GM18498 (cell line): ENCODE measurements around the gene CALN1.
"Not testable (repeated sequence)": the region's sequence is repeated elsewhere in the genome, so short reads cannot be mapped to it uniquely, and the experiment has no call there.

Source experiments
- ATAC-seq: cut with Tn5 transposase; IDR thresholded peaks from one replicate; pipeline ENCODE4 v1.9.1; 2021; ENCODE audit warnings: mild to moderate bottlenecking, moderate library complexity; ENCODE audit not compliant: unreplicated experiment

CALN1 gene

DNA sequence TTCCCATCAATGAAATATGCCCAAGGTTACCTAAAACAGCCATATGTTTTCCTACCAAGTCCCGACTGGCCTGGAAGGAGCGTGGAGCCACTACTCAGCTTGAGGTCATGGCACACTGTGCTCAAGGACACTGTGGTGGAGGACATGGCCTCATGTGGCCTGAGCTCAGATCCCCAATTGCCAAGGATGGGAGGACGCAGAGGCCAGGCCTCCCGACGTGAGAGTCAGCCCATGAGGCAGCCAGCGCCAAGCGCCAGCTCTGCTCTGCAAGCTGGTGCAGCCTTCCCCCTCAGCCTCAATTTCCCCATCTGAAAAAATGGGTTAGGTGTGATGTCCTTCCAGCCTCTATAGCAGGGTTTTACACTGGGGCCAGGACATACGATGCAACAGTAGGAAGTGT, 302.6 kb downstream of the CALN1 start:
- no peak for ATAC-seq

DNA sequence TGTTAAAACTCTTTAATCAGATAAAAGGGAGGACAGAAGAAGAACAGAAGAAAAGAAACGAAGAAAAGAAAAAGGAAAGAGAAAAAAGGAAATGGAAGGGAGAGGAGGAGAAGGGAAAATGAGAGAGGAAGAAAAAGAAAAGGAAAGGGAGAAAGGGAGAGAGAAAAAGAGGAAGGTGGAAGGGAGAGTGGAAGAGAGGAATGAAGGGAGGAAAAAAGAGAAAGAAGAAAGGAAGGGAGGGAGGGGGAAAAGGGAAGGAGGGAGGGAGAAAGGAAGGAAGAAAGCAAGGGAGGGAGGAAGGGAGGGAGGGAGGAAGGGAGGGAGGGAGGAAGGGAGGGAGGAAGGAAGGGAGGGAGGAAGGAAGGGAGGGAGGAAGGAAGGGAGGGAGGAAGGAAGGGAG, 305.7 kb downstream of the CALN1 start:
- no peak for ATAC-seq

DNA sequence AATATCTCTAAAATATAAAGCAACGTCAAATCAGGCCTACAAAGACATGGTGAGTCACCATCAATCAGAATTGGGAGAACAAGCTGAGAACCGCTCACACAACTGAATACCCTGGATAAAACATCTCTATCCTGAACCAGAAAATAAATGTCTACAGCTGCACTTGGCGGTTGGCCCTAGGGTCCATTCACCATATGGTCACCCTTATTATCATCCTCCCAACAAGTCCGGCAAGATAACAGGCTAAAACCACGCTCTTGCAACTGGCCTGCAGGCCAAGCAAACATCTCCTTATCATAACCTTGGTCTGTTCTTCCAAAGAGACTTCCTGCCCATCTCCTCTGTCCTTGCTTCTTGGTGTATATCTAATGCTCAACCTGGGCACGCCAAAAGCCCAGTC, 310.7 kb downstream of the CALN1 start:
- ATAC-seq = no peak

DNA sequence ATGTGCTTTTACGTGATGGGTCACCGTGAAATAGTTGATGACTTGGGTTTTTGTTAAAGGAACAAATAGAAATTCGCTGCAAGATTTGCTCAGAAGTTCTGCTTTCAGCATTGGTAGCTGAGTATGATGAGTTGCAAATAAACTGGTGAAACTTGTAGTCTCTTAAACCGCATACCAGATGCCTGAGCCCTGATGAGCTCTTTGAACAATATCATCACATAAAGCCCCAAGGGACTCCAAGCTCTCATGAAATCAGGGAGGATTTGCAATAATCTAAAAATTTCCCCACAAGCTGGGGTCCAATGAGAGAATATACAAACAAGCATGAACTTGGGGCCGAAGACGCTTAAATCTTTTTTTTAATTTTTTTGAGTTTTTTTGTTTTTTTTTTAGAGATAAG, 312.4 kb downstream of the CALN1 start:
- no peak for ATAC-seq

DNA sequence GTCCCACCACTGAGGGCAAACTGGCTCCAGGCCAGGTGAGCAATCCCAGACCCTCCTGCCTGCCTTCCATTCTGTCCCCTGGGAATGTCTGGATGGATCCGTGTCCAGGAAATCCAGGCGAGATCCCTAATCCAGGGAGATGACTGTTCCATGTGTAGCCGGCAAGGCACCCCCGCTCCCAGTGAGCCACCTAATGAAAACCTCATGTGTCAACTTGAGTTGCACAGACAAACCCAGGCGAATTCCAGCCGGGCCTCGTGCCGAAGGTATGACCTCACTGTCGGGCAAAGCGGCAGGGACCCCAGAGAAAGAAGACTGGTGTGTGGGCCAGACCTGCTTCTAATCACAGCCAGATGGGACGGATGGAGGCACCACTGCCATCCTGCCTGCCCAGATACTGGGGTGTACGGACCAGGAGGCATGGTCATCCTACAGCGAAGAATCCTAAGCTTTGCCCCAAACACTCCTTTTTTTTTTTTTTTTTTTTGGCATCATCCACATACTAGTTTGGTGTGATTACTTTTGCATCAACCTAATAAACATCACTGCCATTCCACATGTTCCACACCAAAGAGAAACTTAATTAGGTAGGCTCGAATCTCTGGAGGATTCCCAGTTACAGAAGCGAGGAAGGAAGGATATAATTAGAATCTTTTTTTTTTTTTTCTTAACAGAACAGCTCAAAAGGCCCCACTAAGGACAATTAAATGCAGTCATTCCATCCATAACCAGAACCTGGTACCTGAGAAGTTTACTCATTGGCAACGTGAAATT, 313.1 kb downstream of the CALN1 start:
- ATAC-seq = no peak

DNA sequence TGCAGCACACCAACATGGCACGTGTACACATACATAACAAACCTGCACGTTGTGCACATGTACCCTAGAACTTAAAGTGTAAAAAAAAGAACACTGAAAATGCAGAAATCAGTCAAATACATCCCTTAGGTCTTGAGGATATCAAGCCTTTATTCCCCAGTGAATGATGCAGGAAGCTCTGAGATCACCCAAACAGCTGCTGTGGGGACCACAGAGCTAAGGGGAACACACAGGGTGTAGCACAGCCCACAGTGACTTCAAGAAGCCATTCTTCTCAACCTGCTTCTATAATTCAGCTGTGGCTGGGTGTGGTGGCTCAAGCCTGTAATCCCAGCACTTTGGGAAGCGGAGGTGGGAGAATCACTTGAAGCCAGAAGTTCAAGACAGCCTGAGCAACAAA, 314.9 kb downstream of the CALN1 start:
- ATAC-seq = no peak

DNA sequence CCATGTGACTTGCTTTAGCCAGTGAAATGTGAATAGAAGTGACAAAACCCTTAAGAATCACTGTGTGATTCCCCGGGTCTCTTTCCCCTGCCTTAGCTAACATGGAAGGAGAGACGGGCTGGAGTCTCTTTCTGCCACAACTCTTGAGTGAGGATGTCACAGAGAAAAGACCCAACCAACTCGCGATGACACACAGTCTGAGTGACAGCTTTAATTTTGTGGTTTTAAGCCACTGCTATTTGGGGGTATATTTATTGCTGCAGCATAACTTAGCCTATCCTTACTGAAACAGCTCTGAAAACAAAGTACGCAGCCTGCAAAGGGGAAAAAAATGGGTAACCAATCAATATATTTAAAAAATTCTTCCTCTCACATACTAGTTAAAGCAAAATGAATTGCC, 319.4 kb downstream of the CALN1 start:
- ATAC-seq = no peak

DNA sequence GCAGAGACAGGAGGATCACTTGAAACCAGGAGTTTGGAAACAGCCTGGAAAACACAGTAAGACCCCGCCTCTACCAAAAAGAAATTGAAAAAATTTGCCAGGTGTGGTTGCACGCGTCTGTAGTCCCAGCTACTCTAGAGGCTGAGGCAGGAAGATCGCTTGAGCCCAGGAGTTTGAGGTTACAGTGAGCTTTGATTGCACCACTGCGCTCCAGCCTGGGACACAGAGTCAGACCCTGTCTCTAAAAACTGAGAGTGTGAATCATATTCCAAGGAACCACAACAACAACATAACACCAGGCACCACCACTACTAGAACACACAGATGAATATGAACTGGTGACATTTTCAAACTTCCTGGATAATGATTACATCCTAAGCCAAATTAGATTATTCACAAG, 324.2 kb downstream of the CALN1 start:
- no peak for ATAC-seq

DNA sequence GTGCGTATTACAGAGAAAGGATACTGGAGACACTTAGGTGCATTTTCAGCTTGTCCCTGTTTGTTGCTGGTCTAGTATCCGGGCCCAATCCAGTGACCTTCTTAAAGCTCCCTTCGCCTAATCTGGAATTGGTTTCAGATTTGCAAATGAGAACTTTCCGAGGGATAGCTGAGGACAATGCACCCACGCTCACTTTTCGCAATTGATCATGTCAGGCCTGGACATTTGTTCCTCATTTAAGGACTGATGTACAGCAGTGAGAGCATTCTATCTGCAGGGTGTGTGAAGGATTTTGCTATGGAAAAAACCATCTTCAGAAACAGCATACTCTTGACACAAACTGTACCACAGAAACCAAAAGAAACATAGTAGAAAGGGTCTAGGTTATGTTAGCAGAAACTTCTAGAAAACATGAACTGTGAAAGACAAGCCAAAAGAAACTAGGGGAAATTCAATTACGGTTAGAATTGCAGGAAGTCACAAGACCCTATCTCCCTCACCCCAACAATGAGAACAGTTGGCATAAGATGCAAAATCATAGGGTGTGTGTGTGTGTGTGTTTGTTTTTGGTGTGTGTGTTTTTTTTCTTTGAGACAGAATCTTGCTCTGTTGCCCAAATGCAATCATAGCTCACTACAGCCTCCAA, 331.1 kb downstream of the CALN1 start:
- ATAC-seq = no peak

DNA sequence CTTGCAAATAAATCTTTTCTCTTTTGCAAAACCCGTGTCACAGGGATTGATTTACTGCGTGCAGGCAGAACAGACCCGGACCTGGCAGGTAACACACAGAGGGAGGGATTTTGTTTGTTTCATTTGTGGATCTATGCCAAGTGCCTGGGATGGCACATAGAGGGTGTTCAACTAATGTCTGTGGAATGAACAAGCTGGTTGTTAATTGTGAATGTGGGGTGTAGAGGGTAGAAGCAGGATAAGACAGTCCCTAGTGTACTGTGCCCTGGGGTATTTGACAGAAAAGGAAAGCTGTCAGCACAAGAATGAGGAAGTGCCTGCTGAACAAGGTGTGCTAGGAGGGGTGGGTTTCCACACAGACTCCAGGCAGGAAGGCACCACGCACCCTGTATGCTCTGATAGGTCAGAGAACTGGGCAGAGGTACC, 331.8 kb downstream of the CALN1 start:
- no peak for ATAC-seq

DNA sequence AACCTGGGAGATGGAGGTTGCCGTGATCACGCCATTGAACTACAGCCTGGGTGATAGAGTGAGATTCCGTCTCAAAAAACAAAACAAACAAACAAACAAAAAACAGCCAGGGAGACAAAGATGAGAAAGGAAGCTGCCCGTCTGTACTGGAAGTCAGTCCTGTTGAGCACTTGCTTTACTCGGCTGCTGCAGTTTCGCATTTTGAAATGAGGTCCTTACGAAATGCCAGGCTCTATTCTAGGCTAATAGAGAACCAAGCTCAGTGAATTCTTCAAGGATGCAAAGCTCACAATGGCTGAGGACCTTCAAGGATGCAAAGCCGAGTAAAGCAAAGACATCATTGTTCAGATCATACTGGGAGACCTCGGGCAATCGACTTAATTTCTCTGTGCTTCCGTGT, 333.3 kb downstream of the CALN1 start:
- no peak for ATAC-seq

DNA sequence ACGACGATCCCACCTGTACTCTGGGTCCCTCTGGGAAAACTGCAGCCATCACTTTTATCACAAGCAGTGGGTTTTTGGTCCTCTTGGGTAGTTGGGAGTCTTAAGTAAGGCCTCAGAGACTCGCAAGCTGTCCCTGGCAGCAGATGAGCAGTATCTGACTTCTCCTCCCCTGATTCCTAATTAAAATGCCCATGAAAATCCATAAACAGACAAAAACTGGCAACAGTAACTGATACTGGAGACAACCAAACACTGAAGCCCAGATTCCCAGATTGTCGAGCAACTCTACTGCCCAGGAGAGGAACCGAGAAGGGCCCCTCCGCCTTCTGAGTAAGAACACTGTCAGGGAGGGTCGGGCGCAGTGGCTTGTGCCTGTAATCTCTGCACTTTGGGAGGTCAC, 333.8 kb downstream of the CALN1 start:
- no peak for ATAC-seq

DNA sequence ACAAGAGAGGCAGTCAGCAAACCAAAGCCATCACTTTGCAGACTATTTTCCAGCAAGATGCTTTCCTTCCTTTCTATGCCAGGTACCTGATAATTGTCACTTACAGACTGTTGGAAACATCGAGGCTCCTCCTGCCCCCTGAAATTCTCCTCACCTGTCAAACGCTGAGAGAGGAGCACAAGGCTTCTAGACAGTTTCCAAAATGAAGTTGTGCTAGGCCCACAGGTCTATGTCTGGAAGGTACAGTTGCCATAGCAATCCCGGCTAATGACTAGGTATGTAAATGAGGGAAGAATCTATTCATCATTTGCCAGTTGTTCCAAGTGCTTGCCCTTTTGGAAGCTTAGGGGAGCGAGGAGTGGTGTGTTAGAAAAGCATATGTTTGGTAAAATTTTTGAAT, 334.4 kb downstream of the CALN1 start:
- ATAC-seq = no peak

DNA sequence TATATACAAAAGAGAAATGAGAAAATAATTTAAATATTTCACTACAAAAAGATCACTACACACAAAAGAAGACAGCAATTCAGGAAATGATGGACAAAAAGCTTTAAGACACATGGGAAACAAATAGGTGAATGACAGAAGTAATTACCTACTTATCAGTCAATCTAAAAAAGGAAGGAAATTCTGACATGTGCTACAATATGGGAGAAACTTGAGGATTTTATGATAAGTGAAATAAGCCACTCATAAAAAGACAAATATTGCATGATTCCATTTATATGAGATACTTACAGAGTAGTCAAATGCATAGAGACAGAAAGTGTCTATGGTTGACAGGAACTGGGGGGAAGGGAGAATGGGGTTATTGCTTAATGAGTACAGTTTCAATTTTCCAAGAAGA, 339.2 kb downstream of the CALN1 start:
- no peak for ATAC-seq

DNA sequence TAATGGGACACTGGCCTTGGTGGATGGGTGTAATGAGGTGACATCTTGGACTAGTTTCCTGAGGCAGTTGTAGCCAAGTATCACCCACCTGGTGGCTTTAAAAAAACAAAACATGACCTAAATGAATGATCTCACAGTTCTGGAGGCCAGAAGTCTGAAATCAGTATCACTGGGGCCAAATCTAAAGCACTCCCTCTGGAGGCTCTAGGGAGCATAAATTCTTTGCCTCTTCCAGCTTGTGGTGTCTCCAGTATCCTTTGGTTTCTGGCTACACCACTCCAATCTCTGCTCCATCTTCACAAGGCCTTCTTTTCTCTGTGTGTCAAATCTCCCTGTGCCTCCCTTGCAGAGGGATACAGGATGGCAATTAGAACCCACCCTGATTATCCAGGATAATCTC, 342.9 kb downstream of the CALN1 start:
- no peak for ATAC-seq

DNA sequence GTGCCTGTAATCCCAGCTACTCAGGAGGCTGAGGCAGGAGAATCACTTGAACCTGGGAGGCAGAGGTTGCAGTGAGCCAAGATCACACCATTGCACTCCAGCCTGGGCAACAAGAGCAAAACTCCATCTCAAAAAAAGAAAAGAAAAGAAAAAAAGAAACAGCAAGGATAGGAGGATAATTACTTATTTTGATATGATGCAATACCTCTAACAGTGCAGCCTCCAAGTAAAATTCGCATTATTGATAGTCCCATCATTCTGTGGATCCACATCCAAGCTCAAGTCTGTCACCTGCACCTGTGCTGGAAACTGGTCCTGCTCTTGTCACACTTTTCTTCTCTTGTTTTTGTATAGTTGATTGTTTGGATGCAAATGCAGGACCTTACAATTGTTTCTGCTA, 346.4 kb downstream of the CALN1 start:
- ATAC-seq = not testable (repeated sequence)

DNA sequence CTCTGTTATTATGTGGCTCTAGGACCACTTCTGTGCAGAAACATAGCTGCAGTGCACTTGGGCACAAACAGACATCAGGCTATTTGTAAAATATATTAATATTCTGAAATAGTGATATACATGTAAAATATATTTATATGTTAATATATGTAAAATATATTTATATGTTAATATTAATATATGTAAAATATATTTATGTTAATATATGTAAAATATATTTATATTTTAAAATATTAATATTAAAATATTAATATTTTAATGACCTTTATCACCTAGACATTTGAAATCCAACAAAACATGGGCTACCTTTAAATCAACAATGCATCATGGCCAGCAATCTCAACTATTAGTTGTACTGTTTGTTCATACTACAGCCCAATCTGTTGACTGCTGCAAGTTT, 347.2 kb downstream of the CALN1 start:
- ATAC-seq = no peak

DNA sequence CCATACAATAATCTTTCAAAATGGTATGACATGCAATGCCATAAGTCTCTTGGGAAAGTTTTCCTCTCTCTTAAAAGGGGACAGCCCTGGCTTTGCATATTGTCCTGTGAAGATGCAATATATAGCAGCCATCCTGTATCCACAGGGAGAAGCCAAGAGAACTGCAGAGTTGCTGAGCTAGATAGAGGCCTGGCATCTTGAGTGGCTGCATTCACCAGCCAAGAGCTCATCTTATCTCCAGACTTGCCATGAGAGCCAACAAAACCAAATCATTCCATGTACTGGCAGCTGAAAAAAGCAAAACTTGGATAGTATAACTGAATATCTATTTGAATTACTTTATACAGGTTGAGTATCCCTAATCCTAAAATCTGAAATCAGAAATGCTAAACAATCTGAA, 348.8 kb downstream of the CALN1 start:
- no peak for ATAC-seq

DNA sequence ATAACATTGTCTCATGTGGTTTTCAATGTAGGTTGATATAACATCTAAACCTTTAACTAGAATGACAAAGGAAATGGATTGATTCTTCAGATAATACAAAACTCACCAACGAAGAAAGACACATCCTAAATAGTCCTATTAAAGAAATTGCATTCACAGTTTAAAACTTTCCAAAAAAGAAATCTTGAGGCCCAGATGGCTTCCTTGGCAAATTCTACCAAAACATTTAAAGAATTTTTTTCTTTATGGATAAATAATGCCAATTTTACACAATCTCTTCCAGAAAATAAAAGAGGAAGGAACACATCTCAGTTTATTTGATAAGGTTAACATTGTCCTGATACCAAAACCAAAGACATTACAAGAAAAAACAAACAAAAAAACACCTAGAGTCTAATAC, 349.5 kb downstream of the CALN1 start:
- ATAC-seq = no peak

DNA sequence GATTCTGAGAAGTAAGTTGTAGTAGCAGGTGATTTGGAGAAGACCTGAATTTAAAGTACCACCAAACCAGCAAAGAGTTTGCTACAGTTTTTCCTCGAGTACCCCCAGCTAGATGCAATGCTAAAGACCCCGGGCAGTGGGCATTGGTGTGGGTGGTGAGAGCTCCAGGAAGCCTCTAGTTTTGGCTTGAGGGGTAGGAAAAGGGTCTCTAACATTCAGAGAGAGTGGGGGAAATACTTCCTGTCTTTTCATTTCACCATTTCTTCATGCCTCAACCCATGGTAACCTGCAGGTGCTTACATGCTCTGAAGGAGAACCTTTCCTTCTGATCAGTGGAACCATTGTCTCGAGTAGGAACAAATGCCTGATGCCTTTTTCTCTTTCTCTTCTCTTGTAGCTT, 352.2 kb downstream of the CALN1 start:
- ATAC-seq = no peak

DNA sequence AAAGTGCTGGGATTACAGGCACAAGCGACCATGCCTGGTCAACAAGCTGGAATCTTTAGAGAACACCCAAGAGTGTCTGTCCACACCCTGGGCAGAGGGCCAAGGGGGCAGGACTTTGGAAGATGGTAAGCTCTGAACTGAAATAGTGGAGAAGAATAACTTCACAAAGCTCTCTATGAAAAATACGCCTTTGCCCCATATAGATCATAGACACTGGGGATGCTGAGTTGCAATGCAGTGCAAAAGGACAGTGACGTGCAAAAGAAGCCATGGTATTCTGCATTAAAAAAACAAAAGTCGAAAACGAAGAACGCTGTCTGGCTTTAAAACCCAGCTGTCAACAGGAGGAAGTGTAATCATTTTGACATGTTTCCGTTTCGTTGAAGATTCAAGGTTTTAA, 353.6 kb downstream of the CALN1 start:
- no peak for ATAC-seq

DNA sequence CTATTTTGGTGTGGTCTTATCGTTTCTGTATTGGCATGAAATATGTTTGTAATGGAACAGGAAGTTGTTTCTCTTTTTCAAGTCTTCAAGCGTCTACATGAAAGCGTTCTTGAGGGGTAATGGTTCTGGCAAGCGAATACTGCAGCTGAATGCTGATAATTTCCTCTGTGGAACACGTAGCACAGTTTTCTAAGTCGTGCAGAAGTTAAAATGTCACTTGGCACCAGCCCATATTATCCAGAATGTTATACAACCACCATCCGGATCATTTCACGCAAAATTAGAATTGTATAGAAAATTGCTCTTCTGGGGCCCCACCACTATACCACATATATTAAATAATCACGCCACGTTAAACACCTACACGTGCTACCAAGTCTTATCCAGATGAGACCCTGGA, 354.3 kb downstream of the CALN1 start:
- ATAC-seq = no peak

DNA sequence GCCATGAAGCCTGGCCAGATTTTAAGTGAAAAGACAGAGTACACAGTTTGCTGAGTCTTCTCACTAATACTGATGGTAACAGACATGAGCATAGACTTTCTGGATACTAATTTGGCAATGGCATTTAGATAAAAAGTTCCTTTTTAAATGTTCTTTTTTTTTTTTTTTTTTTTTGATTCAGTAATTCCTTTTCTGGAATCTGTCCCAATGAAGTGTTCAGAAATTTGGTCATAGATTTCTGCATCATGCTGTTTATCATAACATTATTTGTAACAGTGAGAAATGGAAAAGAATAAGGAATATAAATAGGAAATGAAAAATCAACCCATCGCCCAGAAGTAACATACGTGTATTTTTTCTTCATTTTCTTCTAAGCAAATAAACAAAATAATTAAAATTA, 354.9 kb downstream of the CALN1 start:
- no peak for ATAC-seq
